HG03039 (cell line): Measurements from ENCODE around the gene EEF1AKMT4.

ENCODE experiments used
- ATAC-seq: cut with Tn5 transposase; IDR thresholded peaks from one replicate; pipeline ENCODE4 v1.9.1; 2021; ENCODE audit warnings: mild to moderate bottlenecking, moderate library complexity; ENCODE audit not compliant: unreplicated experiment

Gene EEF1AKMT4

GRCh38 chr3:184235381-184236032 lies 14.0 kb upstream of the EEF1AKMT4 start:
- no peak for ATAC-seq

DNA sequence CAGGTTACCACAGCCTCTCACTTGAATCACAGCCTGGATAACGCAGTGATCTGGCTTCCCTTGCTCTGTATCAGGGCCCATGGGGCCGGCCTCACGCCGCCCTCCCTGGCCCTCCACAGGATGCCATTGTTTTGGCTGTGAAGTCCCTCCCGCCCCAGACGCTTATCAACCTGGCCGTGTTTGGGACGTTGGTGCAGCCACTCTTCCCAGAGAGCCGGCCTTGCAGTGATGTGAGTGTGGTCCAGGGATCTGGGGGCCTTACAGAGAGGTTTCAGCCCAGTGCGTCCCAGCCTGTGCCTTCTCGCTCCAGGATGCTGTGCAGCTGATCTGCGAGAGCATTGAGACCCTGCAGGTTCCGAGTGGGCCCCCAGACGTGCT lies 13.4 kb upstream of the EEF1AKMT4 start:
- ATAC-seq, result no peak

DNA sequence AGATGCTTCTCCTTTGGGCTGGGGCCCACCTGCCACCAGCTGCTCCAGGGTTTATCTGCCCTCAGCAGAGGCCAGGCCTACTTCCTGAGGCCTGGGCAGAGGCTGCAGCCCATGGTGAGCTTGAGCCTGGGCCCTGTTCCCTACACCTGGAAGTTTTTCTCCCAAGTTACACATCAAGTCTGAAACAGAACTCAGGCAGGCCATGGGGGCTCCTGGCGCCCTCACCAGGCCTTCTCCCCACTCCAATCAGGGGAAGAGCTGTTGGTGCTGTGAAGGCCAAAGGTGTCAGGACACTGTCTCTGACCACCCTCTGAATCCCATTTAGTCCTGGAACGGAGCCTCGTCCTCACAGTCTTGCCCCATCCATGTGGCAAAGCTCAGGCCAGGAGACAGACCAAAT lies 12.8 kb upstream of the EEF1AKMT4 start:
- no peak for ATAC-seq

DNA sequence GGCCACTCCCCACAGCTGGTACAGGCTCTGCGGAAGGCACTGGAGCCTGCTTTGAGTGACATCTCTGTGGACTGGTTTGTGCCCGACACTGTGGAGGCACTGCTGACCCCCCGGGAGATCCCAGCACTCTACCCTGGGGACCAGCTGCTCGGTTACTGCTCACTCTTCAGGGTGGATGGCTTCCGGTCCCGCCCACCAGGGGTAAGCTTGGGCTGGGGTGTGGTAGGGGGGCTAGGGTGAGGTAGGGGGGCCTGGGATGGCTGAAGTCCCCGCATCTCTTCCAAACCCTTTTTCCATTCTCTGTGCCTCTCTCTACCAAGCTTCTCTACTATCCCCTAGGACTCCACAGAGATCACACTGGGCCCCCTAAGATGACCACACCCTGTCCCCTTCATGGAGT lies 12.3 kb upstream of the EEF1AKMT4 start:
- ATAC-seq, result no peak

GRCh38 chr3:184237807-184238206 lies 11.7 kb upstream of the EEF1AKMT4 start:
- no peak for ATAC-seq

- no peak for ATAC-seq
Observed at GRCh38 chr3:184238246-184238818, 11.1 kb upstream of the EEF1AKMT4 start.

GRCh38 chr3:184239221-184239620 lies 10.3 kb upstream of the EEF1AKMT4 start:
- ATAC-seq, result no peak

- ATAC-seq, result no peak
Observed at GRCh38 chr3:184239708-184240107, 9.8 kb upstream of the EEF1AKMT4 start.

- ATAC-seq, result no peak
Observed at GRCh38 chr3:184240384-184241140, 8.9 kb upstream of the EEF1AKMT4 start.

GRCh38 chr3:184241141-184241446 lies 8.4 kb upstream of the EEF1AKMT4 start:
- no peak for ATAC-seq

- ATAC-seq, result no peak
Observed at GRCh38 chr3:184241447-184242296, 7.8 kb upstream of the EEF1AKMT4 start.

GRCh38 chr3:184242297-184242685 lies 7.2 kb upstream of the EEF1AKMT4 start:
- ATAC-seq, result no peak

GRCh38 chr3:184248454-184249411 lies 739 bp upstream of the EEF1AKMT4 start, which contains the start of gene ALG3:
Gene ALG3 (minus strand): TSS chr3:184248962. CDS start chr3:184248940, 22 bp downstream.
- peak; percentile 57 for ATAC-seq

DNA sequence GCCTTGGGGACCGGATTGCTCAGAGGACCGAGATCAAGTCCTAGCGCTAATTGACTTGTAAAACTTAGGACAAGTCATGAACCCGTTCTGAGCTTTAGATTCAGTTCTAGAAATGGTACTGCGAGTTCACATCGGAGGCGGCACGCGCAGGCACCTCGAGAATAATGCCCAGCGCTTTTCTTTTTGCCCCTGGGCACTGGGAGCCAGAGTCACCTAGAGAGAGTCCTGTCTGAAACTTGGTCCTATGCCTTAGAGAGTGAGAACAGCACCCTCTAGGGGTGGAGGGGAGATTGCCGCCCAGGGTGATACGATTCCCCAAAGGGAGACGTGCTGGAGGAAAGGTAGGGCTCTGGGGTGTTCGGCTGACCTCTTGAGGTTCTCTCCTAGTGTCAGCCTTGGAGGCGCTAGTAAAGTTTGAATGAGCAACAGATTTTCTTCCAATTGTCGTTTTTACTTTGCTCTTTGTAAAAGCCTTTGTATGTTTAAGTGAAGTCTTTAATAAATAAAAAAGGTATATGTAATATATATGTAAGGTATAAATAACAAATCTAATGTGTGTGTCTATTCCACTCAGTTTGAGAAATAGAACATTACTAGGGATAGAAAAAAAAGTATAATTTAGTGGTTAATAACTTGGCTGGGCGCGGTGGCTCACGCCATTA lies 826 bp downstream of the EEF1AKMT4 start:
- ATAC-seq, result peak; percentile 55

DNA sequence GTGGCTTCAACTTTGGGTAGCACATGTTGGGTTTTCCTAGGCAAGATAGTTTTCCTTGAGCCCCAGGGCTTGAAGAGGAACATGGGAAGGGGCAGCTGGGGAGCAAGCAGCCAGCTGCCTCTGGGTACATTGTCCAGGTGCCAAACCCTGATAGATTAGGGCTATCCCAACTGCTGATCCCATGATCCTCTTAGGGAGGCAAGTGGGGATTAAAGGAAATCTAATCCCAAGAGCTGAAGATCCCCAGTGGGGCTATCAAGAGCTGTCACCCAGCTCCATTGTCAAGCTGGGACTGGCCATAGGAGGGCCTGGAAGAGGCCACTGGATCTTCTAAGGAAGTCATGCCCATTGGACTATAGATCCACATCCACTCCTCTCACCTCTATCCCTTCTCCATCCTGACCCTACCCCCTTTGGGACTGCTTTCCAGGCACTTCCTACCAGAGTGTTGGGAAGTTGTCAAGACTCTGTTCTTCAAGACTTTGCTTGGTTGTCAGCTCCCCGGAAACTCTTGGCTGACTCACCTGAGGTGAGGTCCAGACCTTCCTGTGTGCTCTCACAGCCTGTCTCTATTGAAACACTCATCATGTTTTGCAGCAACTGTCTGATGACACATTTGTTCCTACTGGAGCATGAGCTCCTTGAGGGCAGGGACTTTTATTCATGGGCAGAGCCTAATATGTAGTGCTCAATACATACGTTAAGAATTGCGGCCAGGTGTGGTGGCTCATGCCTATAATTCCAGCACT lies 6.0 kb downstream of the EEF1AKMT4 start:
- ATAC-seq, result no peak

GRCh38 chr3:184257083-184257915 lies 7.8 kb downstream of the EEF1AKMT4 start:
- ATAC-seq, result no peak

- ATAC-seq, result no peak
Observed at GRCh38 chr3:184258926-184259325, 9.5 kb downstream of the EEF1AKMT4 start.

GRCh38 chr3:184259396-184259877 lies 10.0 kb downstream of the EEF1AKMT4 start:
- ATAC-seq, result no peak
